ENCODE data around the gene MRPL54.

MRPL54 gene

GRCh38 chr19:3762501-3763459, at the start of gene MRPL54:
Gene MRPL54 (plus strand): TSS chr19:3762682. CDS start chr19:3762701, 19 bp downstream.
- TF ChIP-seq CTCF (IDR thresholded peaks at IDR 0.05; ENCODE audit: low read depth, low read length, missing control alignments): no peak
- peak; percentile 98 for DNase-seq
- in situ Hi-C loops (cut with HindIII; ENCODE audit: low pct_ligation_motif_present, low sequenced_read_pairs): no loop called here
- Histone ChIP-seq H3K27ac (peak within 1 kb of the TSS; percentile 98), H3K36me3 (replicated peaks) (peaks cover 20% of the 10 kb centered on the region), H3K27me3 (replicated peaks) (no peaks in the 10 kb centered on the region), H3K4me3 (ENCODE audit: low read depth, low read length) (peak within 1 kb of the TSS; percentile 96)

GRCh38 chr19:3716147-3716668, 46.3 kb upstream of the MRPL54 start:
- DNase-seq: no peak
- no peak overlapping the region for H3K4me3 ChIP-seq (ENCODE audit: low read depth, low read length)
- in situ Hi-C loops (cut with HindIII; ENCODE audit: low pct_ligation_motif_present, low sequenced_read_pairs): no loop called here
- no peaks in the 10 kb centered on the region for H3K36me3 ChIP-seq (replicated peaks)
- TF ChIP-seq CTCF (IDR thresholded peaks at IDR 0.05; ENCODE audit: low read depth, low read length, missing control alignments): no peak
- H3K27me3 ChIP-seq (replicated peaks): no peaks in the 10 kb centered on the region
- no peak overlapping the region for H3K27ac ChIP-seq

GRCh38 chr19:3719868-3720267, 42.6 kb upstream of the MRPL54 start:
- no peaks in the 10 kb centered on the region for H3K36me3 ChIP-seq (replicated peaks)
- H3K4me3 ChIP-seq (ENCODE audit: low read depth, low read length): no peak overlapping the region
- peaks cover 15% of the 10 kb centered on the region for H3K27me3 ChIP-seq (replicated peaks)
- no peak for DNase-seq
- in situ Hi-C loops (cut with HindIII; ENCODE audit: low pct_ligation_motif_present, low sequenced_read_pairs): no loop called here
- no peak overlapping the region for H3K27ac ChIP-seq
- no peak for TF ChIP-seq CTCF (IDR thresholded peaks at IDR 0.05; ENCODE audit: low read depth, low read length, missing control alignments)

- peaks cover 15% of the 10 kb centered on the region for H3K27me3 ChIP-seq (replicated peaks)
- no peak for TF ChIP-seq CTCF (IDR thresholded peaks at IDR 0.05; ENCODE audit: low read depth, low read length, missing control alignments)
- no peak overlapping the region for H3K4me3 ChIP-seq (ENCODE audit: low read depth, low read length)
- H3K36me3 ChIP-seq (replicated peaks): no peaks in the 10 kb centered on the region
- in situ Hi-C loops (cut with HindIII; ENCODE audit: low pct_ligation_motif_present, low sequenced_read_pairs): no loop called here
- DNase-seq: no peak
- no peak overlapping the region for H3K27ac ChIP-seq
Observed at GRCh38 chr19:3720349-3720917, 42.0 kb upstream of the MRPL54 start.

GRCh38 chr19:3721131-3721886, 41.2 kb upstream of the MRPL54 start:
- no peaks in the 10 kb centered on the region for H3K36me3 ChIP-seq (replicated peaks)
- no peak overlapping the region for H3K27ac ChIP-seq
- H3K4me3 ChIP-seq (ENCODE audit: low read depth, low read length): no peak overlapping the region
- TF ChIP-seq CTCF (IDR thresholded peaks at IDR 0.05; ENCODE audit: low read depth, low read length, missing control alignments): no peak
- peaks cover 15% of the 10 kb centered on the region for H3K27me3 ChIP-seq (replicated peaks)
- peak; percentile 76 for DNase-seq
- in situ Hi-C loops (cut with HindIII; ENCODE audit: low pct_ligation_motif_present, low sequenced_read_pairs): no loop called here

Measured in brain microvascular endothelial cell (primary cell).